Activated CD4-positive, CD25-positive, alpha-beta regulatory T cell (primary cell): ENCODE data around the gene MUC6.

Experiments used
- DNase-seq, 4 experiments: peaks; one replicate each; lab custom pipeline; 2025; lab: John Stamatoyannopoulos, UW

Gene MUC6

GRCh38 chr11:1051356-1052132, 15.0 kb upstream of the MUC6 start:
- no peak for DNase-seq

- peak; percentile 29 to 51 (median 48) for DNase-seq
Measured at GRCh38 chr11:1050581-1051355, 14.2 kb upstream of the MUC6 start.

- no peak for DNase-seq
Measured at GRCh38 chr11:1049911-1050580, 13.5 kb upstream of the MUC6 start.

GRCh38 chr11:1049431-1049891, 12.9 kb upstream of the MUC6 start:
- no peak for DNase-seq

- no peak for DNase-seq
Measured at GRCh38 chr11:1049071-1049405, 12.5 kb upstream of the MUC6 start.

DNA sequence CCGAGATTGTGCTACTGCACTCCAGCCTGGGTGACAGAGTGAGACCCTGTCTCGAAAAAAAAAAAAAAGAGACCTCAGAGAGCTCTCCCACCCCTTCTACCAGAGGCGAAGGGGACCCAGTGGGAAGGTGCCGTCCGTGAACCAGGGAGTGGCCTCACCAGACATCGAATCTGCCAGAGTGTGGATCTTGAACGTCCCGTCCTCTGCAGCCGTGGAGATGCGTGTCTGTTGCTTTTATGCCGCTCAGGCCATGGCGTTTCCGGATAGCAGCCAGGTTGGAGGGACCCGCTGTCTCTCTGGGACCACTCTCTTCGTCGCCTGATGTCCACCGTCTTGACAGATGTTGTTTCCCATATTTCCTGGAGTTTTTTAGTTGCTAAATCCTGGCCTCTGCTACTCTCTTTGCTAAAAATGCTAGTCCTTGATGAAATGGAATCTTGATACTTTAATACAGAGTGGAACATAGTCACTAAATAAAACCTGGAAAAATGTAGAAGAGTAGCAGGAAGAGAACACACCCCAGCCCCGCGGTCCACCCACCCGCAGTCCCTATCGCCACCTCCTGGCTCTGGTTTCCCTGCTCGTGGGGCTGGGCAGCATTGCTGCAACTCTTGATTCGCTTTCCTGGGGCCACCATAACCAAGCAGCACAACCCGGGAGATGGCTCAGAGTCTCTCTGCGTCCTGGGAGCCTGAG, 12.0 kb upstream of the MUC6 start:
- DNase-seq, result no peak

- no peak for DNase-seq
Measured at GRCh38 chr11:1047595-1048156, 11.2 kb upstream of the MUC6 start.

DNA sequence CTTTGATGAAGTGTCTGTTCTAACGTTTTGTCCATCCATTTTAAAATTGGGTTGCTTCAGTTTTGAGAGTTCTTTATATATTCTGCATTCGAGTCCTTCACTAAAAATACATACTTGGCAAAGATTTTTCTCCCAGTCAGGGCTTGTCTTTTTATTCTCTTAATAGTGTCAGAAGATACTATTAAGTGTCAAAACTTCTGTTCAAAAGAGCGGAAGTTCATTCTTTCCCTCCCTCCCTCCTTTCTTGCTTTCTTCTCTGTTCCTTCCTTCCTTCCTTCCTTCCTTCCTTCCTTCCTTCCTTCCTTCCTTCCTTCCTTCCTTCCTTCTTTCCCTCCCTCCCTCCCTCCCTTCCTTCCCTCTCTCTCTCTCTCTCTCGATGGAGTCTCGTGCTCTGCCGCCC, 7.6 kb upstream of the MUC6 start:
- DNase-seq, result no peak

GRCh38 chr11:1043563-1044096, 7.1 kb upstream of the MUC6 start:
- no peak for DNase-seq

- no peak for DNase-seq
Measured at GRCh38 chr11:1042626-1043562, 6.4 kb upstream of the MUC6 start.

DNA sequence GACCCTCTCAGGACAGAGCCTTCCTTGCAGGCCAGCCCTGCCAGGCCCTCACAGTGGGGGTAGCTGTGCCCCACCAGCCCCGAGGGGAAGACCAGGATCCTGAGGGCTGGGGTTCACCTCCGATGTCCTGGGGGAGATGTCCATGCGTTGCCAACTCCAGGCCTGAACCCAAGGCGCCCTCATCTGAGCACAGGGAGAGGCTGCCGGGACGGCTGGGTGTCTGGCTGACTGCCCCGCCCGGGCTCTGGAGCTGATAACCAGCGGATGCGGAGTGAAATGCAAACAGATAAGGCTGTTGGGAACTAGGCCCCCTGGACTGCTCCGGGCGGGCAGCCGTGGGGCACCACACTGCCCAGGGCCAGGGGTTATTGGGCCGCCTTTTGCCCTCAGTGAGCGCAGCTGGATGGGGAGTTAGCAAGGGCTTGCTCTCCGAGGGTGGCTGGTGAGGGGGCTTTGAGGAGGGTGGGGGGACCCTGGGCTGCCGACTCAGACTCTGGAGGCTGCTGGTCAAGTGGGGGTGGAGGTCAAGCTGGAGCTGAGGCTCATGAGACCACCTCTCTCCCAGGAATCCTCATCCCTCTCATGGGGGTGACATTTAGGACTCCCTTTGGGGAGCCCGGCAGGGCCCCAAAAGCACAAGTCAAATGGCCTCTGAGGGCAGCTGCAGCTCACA, 5.6 kb upstream of the MUC6 start:
- DNase-seq, result no peak

DNA sequence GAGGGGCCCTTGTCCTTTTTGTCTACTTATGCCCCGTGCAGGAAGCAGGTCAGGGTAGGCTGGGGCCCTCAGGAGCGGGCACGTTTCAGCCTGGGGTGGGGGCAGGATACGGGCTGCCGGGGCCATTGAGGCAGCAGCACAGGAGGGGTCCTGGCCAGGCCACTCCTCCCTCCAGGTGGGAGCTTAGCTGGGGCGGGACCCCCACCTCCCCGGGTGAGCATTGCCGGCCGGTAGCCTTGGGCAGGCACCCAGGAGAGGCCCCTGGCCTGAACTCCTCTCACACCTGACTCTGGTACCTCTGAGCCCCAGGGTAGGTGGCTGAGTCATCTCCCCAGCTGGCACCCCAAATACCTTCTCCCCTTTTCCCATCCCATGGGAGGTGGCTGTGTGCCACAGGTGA, 5.0 kb upstream of the MUC6 start:
- no peak for DNase-seq

DNA sequence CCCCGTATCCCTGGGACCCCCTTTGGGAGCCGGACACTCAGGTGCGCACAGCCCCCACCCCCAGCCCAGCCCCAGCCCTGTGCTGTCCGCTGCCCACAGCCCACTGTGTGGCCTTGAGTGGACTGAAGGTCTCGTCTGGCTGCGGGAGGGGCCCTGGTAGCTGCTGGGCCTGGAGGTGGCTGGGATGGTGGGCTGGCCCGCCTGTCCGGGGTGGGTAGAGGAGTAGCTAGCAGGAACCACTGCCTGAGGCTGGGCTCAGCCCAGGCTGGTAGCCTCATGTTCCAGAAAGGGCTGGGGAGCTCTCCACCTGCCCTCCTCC, 4.6 kb upstream of the MUC6 start:
- DNase-seq, result no peak

- no peak for DNase-seq
Measured at GRCh38 chr11:1040428-1041148, 4.1 kb upstream of the MUC6 start.

- no peak for DNase-seq
Measured at GRCh38 chr11:1039481-1040427, 3.2 kb upstream of the MUC6 start.

DNA sequence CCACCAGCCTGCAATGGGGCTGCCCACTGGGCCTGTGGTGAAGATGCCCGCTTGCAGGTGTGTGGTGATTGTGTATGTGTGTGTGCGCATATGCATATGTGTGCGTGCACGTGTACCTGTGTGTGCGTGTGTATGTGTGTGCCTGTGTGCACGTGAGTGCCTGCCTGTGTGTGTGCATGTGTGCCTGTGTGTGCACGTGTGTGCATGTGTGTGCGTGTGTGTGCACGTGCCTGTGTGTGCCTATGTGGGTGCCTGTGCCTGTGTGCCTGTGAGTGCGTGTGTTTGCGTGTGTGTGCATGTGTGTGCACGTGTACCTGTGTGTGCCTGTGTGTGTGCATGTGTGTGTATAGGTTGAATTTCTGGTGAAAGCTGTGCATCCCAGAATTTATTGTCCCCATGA, 2.4 kb upstream of the MUC6 start:
- no peak for DNase-seq

DNA sequence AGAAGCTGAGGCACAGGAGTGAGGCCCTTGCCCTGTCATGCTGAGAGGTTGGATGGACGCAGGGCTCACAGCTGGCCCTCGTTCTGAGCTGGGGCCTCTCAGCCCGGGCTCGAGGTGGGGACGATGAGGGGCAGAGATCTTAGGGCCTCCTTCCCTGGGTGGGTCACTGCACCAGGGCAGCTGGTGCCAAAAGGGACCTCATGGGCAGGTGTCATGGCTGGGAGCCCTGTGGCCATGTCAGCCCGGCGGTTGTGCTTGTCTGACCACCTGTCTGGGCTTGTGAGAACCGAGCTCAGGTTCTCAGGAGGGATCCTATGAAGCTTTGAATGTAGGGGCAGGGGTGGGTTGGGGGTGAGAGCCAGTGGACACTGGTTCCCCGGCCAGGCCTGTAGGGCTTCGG, 1.8 kb upstream of the MUC6 start:
- no peak for DNase-seq

- DNase-seq, result no peak
Measured at GRCh38 chr11:1037506-1038055, 1.1 kb upstream of the MUC6 start.
